Muscle of leg (tissue), 16 donors: ENCODE measurements around the gene TTLL1. TPM values are rescaled to one million over a fixed set of nuclear protein-coding genes. Genes with fewer than 3 reads are reported as not detected.
A peak's percentile ranks its signal among the peaks of the same experiment; 100 is the strongest.

Source experiments
- DNase-seq: peaks from one replicate; pipeline ENCODE4 v3.0.0; 2013
- H3K27ac ChIP-seq: one replicate; pipeline ENCODE4 v1.5.1; 2013; ENCODE audit warnings: mild to moderate bottlenecking, low read length, control low read depth
- H3K27me3 ChIP-seq: one replicate; pipeline ENCODE4 v1.6.1; 2013; ENCODE audit warnings: low read length; ENCODE audit not compliant: control insufficient read depth, insufficient read depth
- H3K36me3 ChIP-seq: one replicate; pipeline ENCODE4 v1.6.1; 2013; ENCODE audit warnings: low read length; ENCODE audit not compliant: control insufficient read depth, insufficient read depth
- H3K4me1 ChIP-seq: one replicate; pipeline ENCODE4 v1.6.1; 2013; ENCODE audit warnings: low read length; ENCODE audit not compliant: control insufficient read depth, insufficient read depth
- H3K4me3 ChIP-seq: one replicate; pipeline ENCODE4 v1.5.1; 2013; ENCODE audit warnings: low read length, control low read depth
- H3K9me3 ChIP-seq: replicated peaks from 2 replicates; pipeline ENCODE4 v1.6.1; 2013; ENCODE audit warnings: low read depth, low read length; ENCODE audit not compliant: control insufficient read depth
- WGBS: methylation state at CpG from one replicate; pipeline ENCODE4 v1.1.5; 2013; ENCODE audit warnings: missing lambda C conversion rate; ENCODE audit not compliant: insufficient coverage; 5-methylcytosine and 5-hydroxymethylcytosine counted together
- long read RNA-seq, 11 donors: transcript quantifications; one replicate each; lab custom pipeline, GENCODE V29; 2026
- polyA plus RNA-seq, 8 donors: library from polyadenylated mRNA; unstranded; fragments of 120-200 nt; gene quantifications; one replicate each; pipeline versions ENCODE4 v1.2.1 to v1.2.3, GENCODE V29; 2013; ENCODE audit warnings: inconsistent platforms in 1 of 8, low replicate concordance in 1 of 8; ENCODE audit not compliant: insufficient read length in 8 of 8, insufficient read depth in 1 of 8
- total RNA-seq: library from RNA; stranded (reverse); fragments of 120-200 nt; gene quantifications from one replicate; pipeline ENCODE4 v1.2.4, GENCODE V29; 2013

TTLL1 gene
- 11.4 TPM for total RNA-seq
- polyA plus RNA-seq = 10 to 100 TPM in 6 of 8 donors, 1 to 10 TPM in 2; 9.1 to 11.4 (median 10.3) TPM
- long read RNA-seq, donor 1, partial matches to known transcripts = 0 of 1 reads
- long read RNA-seq, donor 1, other reads (novel, unspliced or antisense) = 0 of 1 reads
- long read RNA-seq, donor 2 = 0 reads
- long read RNA-seq, donor 3, partial matches to known transcripts = 0 of 3 reads
- long read RNA-seq, donor 3, other reads (novel, unspliced or antisense) = 0 of 3 reads
- long read RNA-seq, donor 4, partial matches to known transcripts = 0 of 3 reads
- long read RNA-seq, donor 4, other reads (novel, unspliced or antisense) = 0 of 3 reads
- long read RNA-seq, donor 5, transcript TTLL1-201 (11 exons, 1,645 nt) = major isoform, 6 of 8 reads
- long read RNA-seq, donor 5, partial matches to known transcripts = 0 of 8 reads
- long read RNA-seq, donor 5, other reads (novel, unspliced or antisense) = 0 of 8 reads
- long read RNA-seq, donor 6, transcript TTLL1-201 (11 exons, 1,645 nt) = major isoform, 10 of 10 reads
- long read RNA-seq, donor 6, partial matches to known transcripts = 0 of 10 reads
- long read RNA-seq, donor 6, other reads (novel, unspliced or antisense) = 0 of 10 reads
- long read RNA-seq, donor 7, partial matches to known transcripts = 0 of 3 reads
- long read RNA-seq, donor 7, other reads (novel, unspliced or antisense) = 0 of 3 reads
- long read RNA-seq, donor 8, partial matches to known transcripts = 0 of 2 reads
- long read RNA-seq, donor 8, other reads (novel, unspliced or antisense) = 0 of 2 reads
- long read RNA-seq, donor 9 = 0 reads
- long read RNA-seq, donor 10, partial matches to known transcripts = 0 of 1 reads
- long read RNA-seq, donor 10, other reads (novel, unspliced or antisense) = 0 of 1 reads
- long read RNA-seq, donor 11, transcript TTLL1-201 (11 exons, 1,645 nt) = major isoform, 5 of 5 reads
- long read RNA-seq, donor 11, partial matches to known transcripts = 0 of 5 reads
- long read RNA-seq, donor 11, other reads (novel, unspliced or antisense) = 0 of 5 reads

- Histone ChIP-seq H3K36me3 (no peaks in the 10 kb centered on the region), H3K4me3 (peak within 1 kb of the TSS; percentile 80), H3K27me3 (no peaks in the 10 kb centered on the region), H3K4me1 (peaks cover 12% of the 10 kb centered on the region), H3K27ac (peak within 1 kb of the TSS; percentile 31), H3K9me3 (no peaks in the 10 kb centered on the region)
- DNase-seq = peak; percentile 92
- under 1% methylated on average over 59 of the region's 64 CpGs for WGBS
Measured at GRCh38 chr22:43088984-43089717, at the start of gene TTLL1. TTLL1 (minus strand) TSS chr22:43089391; CDS start chr22:43075586, 13,805 bp downstream.

GRCh38 chr22:43136801-43137200, 47.6 kb upstream of the TTLL1 start:
- no peak for DNase-seq
- Histone ChIP-seq H3K36me3 (peaks cover 72% of the 10 kb centered on the region), H3K4me3 (no peak overlapping the region), H3K27me3 (no peaks in the 10 kb centered on the region), H3K27ac (peak overlapping the region; percentile 29), H3K9me3 (no peaks in the 10 kb centered on the region), H3K4me1 (peaks cover 14% of the 10 kb centered on the region)
- WGBS = 71% methylated on average over 10 of the region's 10 CpGs

GRCh38 chr22:43136255-43136654, 47.1 kb upstream of the TTLL1 start:
- Histone ChIP-seq H3K4me3 (no peak overlapping the region), H3K36me3 (peaks cover 72% of the 10 kb centered on the region), H3K27me3 (no peaks in the 10 kb centered on the region), H3K9me3 (no peaks in the 10 kb centered on the region), H3K4me1 (peaks cover 20% of the 10 kb centered on the region), H3K27ac (peak overlapping the region; percentile 20)
- DNase-seq = no peak
- WGBS = 36% methylated on average over 5 of the region's 9 CpGs

- Histone ChIP-seq H3K4me1 (peaks cover 20% of the 10 kb centered on the region), H3K4me3 (no peak overlapping the region), H3K36me3 (peaks cover 67% of the 10 kb centered on the region), H3K9me3 (no peaks in the 10 kb centered on the region), H3K27ac (no peak overlapping the region), H3K27me3 (no peaks in the 10 kb centered on the region)
- 80% methylated on average over 1 of the region's 5 CpGs for WGBS
- no peak for DNase-seq
Measured at GRCh38 chr22:43135565-43135964, 46.4 kb upstream of the TTLL1 start.

GRCh38 chr22:43134553-43134952, 45.4 kb upstream of the TTLL1 start:
- H3K4me3 ChIP-seq = no peak overlapping the region
- H3K4me1 ChIP-seq = peaks cover 27% of the 10 kb centered on the region
- H3K27me3 ChIP-seq = no peaks in the 10 kb centered on the region
- peaks cover 61% of the 10 kb centered on the region for H3K36me3 ChIP-seq
- WGBS = 100% methylated on average over 2 of the region's 4 CpGs
- H3K9me3 ChIP-seq = no peaks in the 10 kb centered on the region
- no peak for DNase-seq
- no peak overlapping the region for H3K27ac ChIP-seq

GRCh38 chr22:43133401-43133800, 44.2 kb upstream of the TTLL1 start:
- Histone ChIP-seq H3K4me3 (no peak overlapping the region), H3K36me3 (peaks cover 51% of the 10 kb centered on the region)

GRCh38 chr22:43131773-43132501, 42.7 kb upstream of the TTLL1 start:
- Histone ChIP-seq H3K4me3 (no peak overlapping the region), H3K4me1 (peaks cover 44% of the 10 kb centered on the region), H3K27me3 (no peaks in the 10 kb centered on the region), H3K9me3 (no peaks in the 10 kb centered on the region), H3K27ac (no peak overlapping the region), H3K36me3 (peaks cover 39% of the 10 kb centered on the region)
- 89% methylated on average over 16 of the region's 17 CpGs for WGBS
- no peak for DNase-seq

More at GRCh38 chr22:43133401-43133800, 44.2 kb upstream of the TTLL1 start:
- H3K27ac ChIP-seq = no peak overlapping the region
- H3K27me3 ChIP-seq = no peaks in the 10 kb centered on the region
- no peaks in the 10 kb centered on the region for H3K9me3 ChIP-seq
- H3K4me1 ChIP-seq = peaks cover 38% of the 10 kb centered on the region
- no peak for DNase-seq
- WGBS = 67% methylated on average over 3 of the region's 9 CpGs

GRCh38 chr22:43129426-43130425, 40.5 kb upstream of the TTLL1 start:
- no peak for DNase-seq
- Histone ChIP-seq H3K27me3 (no peaks in the 10 kb centered on the region), H3K9me3 (no peaks in the 10 kb centered on the region), H3K36me3 (peaks cover 20% of the 10 kb centered on the region), H3K27ac (no peak overlapping the region), H3K4me1 (peaks cover 40% of the 10 kb centered on the region), H3K4me3 (no peak overlapping the region)
- 44% methylated on average over 8 of the region's 16 CpGs for WGBS
